HepG2 (cell line): ENCODE measurements around the gene HMX1. TPM values are rescaled to one million over a fixed set of nuclear protein-coding genes. Genes with fewer than 3 reads are reported as not detected.

ENCODE experiments used
- AGO1 ChIP-seq: fragments of 200-400 bp; formaldehyde crosslinking; IDR thresholded peaks from 2 replicates; pipeline ENCODE4 v1.6.1; 2017; ENCODE audit warnings: mild to moderate bottlenecking, low read depth, low read length, moderate library complexity; ENCODE audit not compliant: poor library complexity, severe bottlenecking
- AGO2 ChIP-seq: fragments of 200-400 bp; formaldehyde crosslinking; optimal IDR thresholded peaks from 2 replicates; pipeline ENCODE3; 2017; ENCODE audit warnings: mild to moderate bottlenecking, low read depth, low read length, moderate library complexity
- GLMP ChIP-seq: sonication (generic); formaldehyde crosslinking; IDR thresholded peaks from 2 replicates; pipeline ENCODE4 v1.9.0; 2021; ENCODE audit warnings: missing genetic modification reagents, mild to moderate bottlenecking, borderline replicate concordance
- MAFF ChIP-seq: IDR thresholded peaks from 2 replicates; pipeline ENCODE4 v1.6.1; 2011; ENCODE audit warnings: low read depth, low read length, improper control_type of control experiment
- ZBTB7A ChIP-seq: sonication (generic); formaldehyde crosslinking; IDR thresholded peaks from 2 replicates; pipeline ENCODE4 v1.8.0; 2022; ENCODE audit warnings: mild to moderate bottlenecking, missing genetic modification reagents
- ZNF142 ChIP-seq: sonication (generic); formaldehyde crosslinking; IDR thresholded peaks from 2 replicates; pipeline ENCODE4 v1.4.0; 2020; ENCODE audit warnings: missing genetic modification reagents
- ZNF431 ChIP-seq: sonication (generic); formaldehyde crosslinking; IDR thresholded peaks from 2 replicates; pipeline ENCODE4 v1.9.0; 2022; ENCODE audit warnings: missing genetic modification reagents, low read depth, mild to moderate bottlenecking, borderline replicate concordance
- ZNF432 ChIP-seq: sonication (generic); formaldehyde crosslinking; IDR thresholded peaks from 2 replicates; pipeline ENCODE4 v1.5.0; 2020; ENCODE audit warnings: missing genetic modification reagents, mild to moderate bottlenecking, borderline replicate concordance
- ZNF501 ChIP-seq: sonication (generic); formaldehyde crosslinking; IDR thresholded peaks from 2 replicates; pipeline ENCODE4 v1.5.1; 2020; ENCODE audit warnings: mild to moderate bottlenecking, moderate library complexity, missing genetic modification reagents
- polyA plus RNA-seq, 8 experiments: library from polyadenylated mRNA; depleted of rRNA in 3 of 8; stranded (reverse) in 7 of 8; unstranded in 1 of 8; fragments of >200 nt; fragmentation: Illumina TruSeq in 4 of 8; extraction: Trizol in 4 of 8; gene quantifications; 2 replicates each; pipeline versions ENCODE4 v1.2.1 to v1.2.3, GENCODE V29; 2011 to 2016; ENCODE audit warnings: low read depth in 4 of 8, missing spikeins in 1 of 8, mixed read lengths in 1 of 8; ENCODE audit not compliant: insufficient read depth in 1 of 8
- total RNA-seq, 5 experiments: library from RNA; depleted of rRNA; stranded (reverse); fragments of >200 nt; fragmentation: Illumina TruSeq; extraction: Trizol; gene quantifications; 2 replicates each; pipeline ENCODE4 v1.2.3, GENCODE V29; 2016; ENCODE audit warnings: low read depth in 1 of 5
- TF ChIP-seq, protein P1 (sequence below): sonication (generic); formaldehyde crosslinking; IDR thresholded peaks from 2 replicates; pipeline ENCODE4 v1.4.0; 2020; ENCODE audit warnings: missing genetic modification reagents

HMX1 gene
- total and polyA plus RNA-seq, 2 of the 13 experiments (the other 11 are each of a cell fraction or from before 2014, with no cell fraction given): not detected

DNA sequence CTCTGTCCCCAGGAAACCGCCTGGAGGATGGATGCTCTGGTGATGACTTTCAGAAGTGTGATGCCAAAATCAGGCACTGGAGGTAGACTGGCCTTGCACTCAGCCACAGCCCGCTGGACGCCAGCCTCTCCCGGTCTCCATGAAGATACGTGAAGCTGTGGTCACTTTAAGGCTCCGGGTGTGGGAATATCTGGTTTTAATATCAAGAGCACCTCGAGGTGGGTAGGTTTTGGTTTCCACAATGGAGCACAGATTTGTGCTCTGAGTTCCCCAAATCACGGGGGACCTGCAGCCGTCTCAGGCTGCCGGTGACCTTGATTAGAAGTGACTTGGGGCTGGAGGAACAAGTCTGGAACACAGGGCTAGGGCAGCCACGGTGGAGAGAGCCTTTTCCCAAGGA, 6.8 kb upstream of the HMX1 start (continued):
- TF ChIP-seq AGO1 (no peak), ZNF431 (CRISPR knock-in tag) (no peak), GLMP (CRISPR knock-in tag) (no peak), AGO2 (no peak), ZNF432 (CRISPR knock-in tag) (no peak), MAFF (no peak), ZNF142 (CRISPR knock-in tag) (no peak), ZNF501 (CRISPR knock-in tag) (no peak), ZBTB7A (CRISPR knock-in tag) (no peak)
- TF ChIP-seq, protein P1, sequence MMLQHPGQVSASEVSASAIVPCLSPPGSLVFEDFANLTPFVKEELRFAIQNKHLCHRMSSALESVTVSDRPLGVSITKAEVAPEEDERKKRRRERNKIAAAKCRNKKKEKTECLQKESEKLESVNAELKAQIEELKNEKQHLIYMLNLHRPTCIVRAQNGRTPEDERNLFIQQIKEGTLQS (CRISPR knock-in tag): no peak
- TF ChIP-seq, all 625 proteins: peak for 0
